ENCODE data around the gene ZNF841. TPM values are rescaled to one million over a fixed set of nuclear protein-coding genes. Genes with fewer than 3 reads are reported as not detected.

Gene ZNF841
- total and polyA plus RNA-seq, 2 of the 13 experiments (the other 11 are each of a cell fraction or from before 2014, with no cell fraction given) = 6.2 to 14.2 TPM

GRCh38 chr19:52099497-52100138 is 4.1 kb upstream of the ZNF841 start (continued):
- no peak for TF ChIP-seq THAP7 (CRISPR knock-in tag; IDR thresholded peaks at IDR 0.05)
- TF ChIP-seq CEBPG (CRISPR knock-in tag; IDR thresholded peaks at IDR 0.05) = peak; percentile 10; the same call in 1 of the 2 replicates
- peak; percentile 95 for TF ChIP-seq HOXD1 (CRISPR knock-in tag; IDR thresholded peaks at IDR 0.05)
- TF ChIP-seq AKNA (CRISPR knock-in tag; IDR thresholded peaks at IDR 0.05; ENCODE audit: borderline replicate concordance) = no peak
- TF ChIP-seq ZNF850 (CRISPR knock-in tag; conservative IDR thresholded peaks at IDR 0.05) = no peak
- no peak for TF ChIP-seq HBP1 (CRISPR knock-in tag; IDR thresholded peaks at IDR 0.05; ENCODE audit: low read depth)
- TF ChIP-seq ZNF609 (CRISPR knock-in tag; IDR thresholded peaks at IDR 0.05; ENCODE audit: borderline replicate concordance) = no peak

Data from HepG2 (cell line).